MCF 10A (cell line): Measurements from ENCODE around the gene MT1M. TPM values are rescaled to one million over a fixed set of nuclear protein-coding genes. Genes with fewer than 3 reads are reported as not detected.

Source experiments
- BruUV-seq: library from RNA; stranded (reverse); fragments of 400-500 nt; replicated peaks from 2 replicates; lab custom pipeline; 2021; lab: Mats Ljungman, UMichigan
- CTCF ChIA-PET: fragments of 300-600 bp; sonication (Branson Sonifier 250); formaldehyde crosslinking; extraction: SDS; loops from one replicate; lab custom pipeline; 2021; ENCODE audit warnings: antibody characterized with exemption, inconsistent platforms; lab: Yijun Ruan, JAX
- POLR2A ChIA-PET: fragments of 300-600, 350-650 bp; sonication (Branson Sonifier 250); formaldehyde crosslinking; extraction: SDS; loops from one replicate; lab custom pipeline; 2020; ENCODE audit warnings: antibody characterized with exemption, inconsistent platforms; lab: Yijun Ruan, JAX
- DNase-seq: peaks from one replicate; pipeline ENCODE4 v3.0.0-alpha.2; 2018; ENCODE audit not compliant: unreplicated experiment
- H3K27ac Mint-ChIP-seq: one replicate; pipeline ENCODE4 v1.8.0; 2022; ENCODE audit warnings: mild to moderate bottlenecking, low read depth, mixed read lengths; ENCODE audit not compliant: unreplicated experiment
- H3K27me3 Mint-ChIP-seq: one replicate; pipeline ENCODE4 v1.8.0; 2022; ENCODE audit warnings: mixed read lengths; ENCODE audit not compliant: insufficient read depth, unreplicated experiment
- H3K36me3 Mint-ChIP-seq: one replicate; pipeline ENCODE4 v1.8.0; 2022; ENCODE audit warnings: mild to moderate bottlenecking, moderate library complexity, mixed read lengths; ENCODE audit not compliant: insufficient read depth, unreplicated experiment
- H3K4me1 Mint-ChIP-seq: one replicate; pipeline ENCODE4 v1.8.0; 2022; ENCODE audit warnings: mixed read lengths; ENCODE audit not compliant: insufficient read depth, unreplicated experiment
- H3K4me3 Mint-ChIP-seq: one replicate; pipeline ENCODE4 v1.8.0; 2022; ENCODE audit warnings: mild to moderate bottlenecking, moderate library complexity, mixed read lengths; ENCODE audit not compliant: unreplicated experiment
- H3K9me3 Mint-ChIP-seq: one replicate; pipeline ENCODE4 v1.8.0; 2022; ENCODE audit warnings: mixed read lengths; ENCODE audit not compliant: unreplicated experiment
- intact Hi-C: fragments of 100-400 bp; cut with micrococcal nuclease; formaldehyde crosslinking; loops from 2 replicates; pipeline ENCODE4 v1.14.1; 2022
- total RNA-seq: library from RNA; stranded (reverse); gene quantifications from 2 replicates; pipeline ENCODE4 v1.2.3, GENCODE V29; 2022
- TF ChIP-seq, protein P1 (sequence below): fragments of 200-600 bp; IDR thresholded peaks from one replicate; pipeline ENCODE4 v1.8.0; 2022; ENCODE audit warnings: antibody characterized with exemption, mild to moderate bottlenecking; ENCODE audit not compliant: unreplicated experiment

Gene MT1M
- total RNA-seq, 1 experiment from 2014 or later, result not detected

DNA sequence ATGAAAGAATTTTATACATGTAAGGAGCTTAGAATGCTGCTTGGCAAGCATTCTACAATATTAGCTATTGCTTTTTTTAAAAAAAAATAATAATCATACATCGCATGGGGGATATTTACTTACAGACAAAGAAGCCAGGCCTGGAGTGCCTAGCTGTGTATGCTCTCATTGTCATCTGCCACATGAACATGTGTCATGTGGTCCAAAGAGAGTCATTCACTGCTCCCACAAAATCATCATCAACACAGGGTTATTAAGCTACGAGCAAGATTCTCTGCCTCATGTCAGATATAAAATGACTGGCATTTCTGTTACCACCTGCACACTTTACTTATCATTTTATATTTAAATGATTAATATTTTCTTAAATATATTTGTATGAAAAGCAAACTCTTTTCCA, 8.8 kb upstream of the MT1M start:
- no TSS peak for BruUV-seq
- H3K36me3 Mint-ChIP-seq, result peaks cover 30% of the 10 kb centered on the region
- H3K27ac Mint-ChIP-seq, result no peak overlapping the region
- intact Hi-C loops, result no loop called here
- no peak for DNase-seq
- no peaks in the 10 kb centered on the region for H3K27me3 Mint-ChIP-seq
- H3K4me3 Mint-ChIP-seq, result no peak overlapping the region
- H3K9me3 Mint-ChIP-seq, result no peaks in the 10 kb centered on the region
- peaks cover 8% of the 10 kb centered on the region for H3K4me1 Mint-ChIP-seq
- TF ChIP-seq, protein P1, sequence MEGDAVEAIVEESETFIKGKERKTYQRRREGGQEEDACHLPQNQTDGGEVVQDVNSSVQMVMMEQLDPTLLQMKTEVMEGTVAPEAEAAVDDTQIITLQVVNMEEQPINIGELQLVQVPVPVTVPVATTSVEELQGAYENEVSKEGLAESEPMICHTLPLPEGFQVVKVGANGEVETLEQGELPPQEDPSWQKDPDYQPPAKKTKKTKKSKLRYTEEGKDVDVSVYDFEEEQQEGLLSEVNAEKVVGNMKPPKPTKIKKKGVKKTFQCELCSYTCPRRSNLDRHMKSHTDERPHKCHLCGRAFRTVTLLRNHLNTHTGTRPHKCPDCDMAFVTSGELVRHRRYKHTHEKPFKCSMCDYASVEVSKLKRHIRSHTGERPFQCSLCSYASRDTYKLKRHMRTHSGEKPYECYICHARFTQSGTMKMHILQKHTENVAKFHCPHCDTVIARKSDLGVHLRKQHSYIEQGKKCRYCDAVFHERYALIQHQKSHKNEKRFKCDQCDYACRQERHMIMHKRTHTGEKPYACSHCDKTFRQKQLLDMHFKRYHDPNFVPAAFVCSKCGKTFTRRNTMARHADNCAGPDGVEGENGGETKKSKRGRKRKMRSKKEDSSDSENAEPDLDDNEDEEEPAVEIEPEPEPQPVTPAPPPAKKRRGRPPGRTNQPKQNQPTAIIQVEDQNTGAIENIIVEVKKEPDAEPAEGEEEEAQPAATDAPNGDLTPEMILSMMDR, result no peak
- CTCF ChIA-PET, result interaction anchor here (0.9 to 1.4 kb wide), 6 partner anchors 9 to 166 kb away, joined by 3 to 6 read pairs (median 4); partner anchors contain the start of gene MT1X
- POLR2A ChIA-PET, result interaction anchor here (0.7 to 15.3 kb wide), 5 partner anchors 14 to 78 kb away, joined by 4 to 1404 read pairs (median 60); partner anchors contain the start of genes MT1F, MT1X and MT2A

DNA sequence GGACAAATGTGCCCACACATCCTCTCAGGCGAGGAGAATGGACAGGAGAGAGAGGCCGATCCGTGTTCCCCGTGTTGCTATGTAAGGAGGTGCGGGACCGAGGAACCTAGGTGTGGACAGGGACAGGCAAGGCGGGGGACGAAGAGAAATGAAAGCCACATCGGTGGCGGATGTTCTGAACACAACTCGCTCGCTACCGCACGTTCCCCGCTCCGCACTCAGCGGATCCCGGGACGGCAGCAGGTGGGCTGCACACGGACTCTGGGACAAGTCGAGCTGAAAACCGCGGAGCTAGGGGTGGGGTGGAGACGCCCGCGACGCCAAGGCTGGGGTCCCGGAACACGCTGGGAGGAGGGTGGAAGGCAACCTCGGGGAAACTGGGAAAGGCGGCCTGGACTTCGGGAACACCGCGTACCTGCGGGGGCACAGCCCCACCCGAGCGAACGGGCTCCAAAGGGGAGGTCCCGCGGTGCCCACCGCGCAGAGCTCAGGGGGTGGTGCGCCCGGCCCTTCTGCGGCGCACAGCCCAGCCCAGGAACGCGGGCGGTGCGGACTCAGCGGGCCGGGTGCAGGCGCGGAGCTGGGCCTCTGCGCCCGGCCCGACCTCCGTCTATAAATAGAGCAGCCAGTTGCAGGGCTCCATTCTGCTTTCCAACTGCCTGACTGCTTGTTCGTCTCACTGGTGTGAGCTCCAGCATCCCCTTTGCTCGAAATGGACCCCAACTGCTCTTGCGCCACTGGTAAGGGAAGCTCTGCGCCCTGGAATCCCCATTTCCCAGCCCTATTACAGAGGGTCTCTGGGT, 7.1 kb upstream of the MT1M start, which contains the start of gene MT1E:
Gene MT1E, plus strand, starts transcription at position 642 of the 803 bp plus-strand sequence. Its CDS starts 71 bp downstream, at position 713.
- ChIA-PET CTCF (interaction anchor here (0.5 to 2.7 kb wide), 9 partner anchors 9 to 76 kb away, joined by 3 to 12 read pairs (median 5); no protein-coding TSS in a partner anchor), POLR2A (interaction anchor here (0.6 to 15.3 kb wide), 31 partner anchors 12 to 562 kb away, joined by 3 to 1404 read pairs (median 6); partner anchors contain the start of genes MT1F, MT1X, MT2A and NUP93)
- DNase-seq, result peak; percentile 81
- Mint-ChIP-seq H3K36me3 (peaks cover 30% of the 10 kb centered on the region), H3K27ac (peak within 1 kb of the TSS; percentile 81), H3K4me3 (peak within 1 kb of the TSS; percentile 95), H3K27me3 (no peaks in the 10 kb centered on the region), H3K9me3 (no peaks in the 10 kb centered on the region), H3K4me1 (peaks cover 11% of the 10 kb centered on the region)
- TF ChIP-seq, protein P1, result no peak
- intact Hi-C loops, result loop anchor here (1.0 kb wide), 1 partner anchor 17 kb away; the partner anchor contains the start of gene MT2A
- BruUV-seq, result no TSS peak

DNA sequence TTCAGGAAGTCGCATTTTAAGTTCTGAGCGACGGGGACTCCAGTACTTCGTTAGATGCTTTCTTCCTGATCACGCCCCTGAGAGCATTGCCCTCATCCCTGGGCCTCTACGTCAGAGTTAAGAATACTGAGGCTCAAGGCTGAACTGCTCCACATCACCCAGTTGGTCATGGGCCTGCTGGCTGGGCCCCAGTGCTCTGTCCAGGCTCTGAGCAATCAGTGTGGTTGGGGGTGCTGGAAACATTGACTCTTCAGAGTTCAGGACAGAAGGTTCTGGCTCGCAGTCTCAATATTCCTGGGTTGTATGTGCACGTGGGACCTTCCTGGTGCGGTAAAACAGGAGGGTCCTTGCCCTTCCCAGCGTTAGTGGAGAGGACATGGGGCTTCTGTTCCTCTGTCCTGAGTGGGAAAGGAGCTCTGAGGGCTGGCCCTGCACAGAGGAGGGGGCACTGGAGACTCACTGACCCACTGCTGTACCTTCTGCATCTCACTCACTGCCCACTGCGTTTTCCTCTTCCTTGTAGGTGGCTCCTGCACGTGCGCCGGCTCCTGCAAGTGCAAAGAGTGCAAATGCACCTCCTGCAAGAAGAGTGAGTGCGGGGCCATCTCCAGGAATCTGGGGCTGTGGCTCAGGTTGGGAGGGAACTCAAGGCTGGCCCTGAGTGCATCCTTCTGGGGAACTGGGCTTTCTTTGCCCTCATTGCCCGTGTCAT, 6.4 kb upstream of the MT1M start:
- H3K27me3 Mint-ChIP-seq, result no peaks in the 10 kb centered on the region

More for the DNA sequence above, 6.4 kb upstream of the MT1M start:
- peak overlapping the region; percentile 95 for H3K4me3 Mint-ChIP-seq
- POLR2A ChIA-PET, result interaction anchor here (0.6 to 15.3 kb wide), 38 partner anchors 10 to 1253 kb away, joined by 3 to 1404 read pairs (median 5); partner anchors contain the start of genes MT1F, MT1X, MT2A and NUP93
- H3K27ac Mint-ChIP-seq, result peak overlapping the region; percentile 81
- CTCF ChIA-PET, result interaction anchor here (0.5 to 2.7 kb wide), 9 partner anchors 8 to 75 kb away, joined by 3 to 12 read pairs (median 5); no protein-coding TSS in a partner anchor
- H3K4me1 Mint-ChIP-seq, result peaks cover 11% of the 10 kb centered on the region
- TSS peak; percentile 90 for BruUV-seq
- TF ChIP-seq, protein P1, result no peak
- intact Hi-C loops, result loop anchor here (1.0 kb wide), 1 partner anchor 18 kb away; the partner anchor contains the start of gene MT2A
- DNase-seq, result no peak
- peaks cover 30% of the 10 kb centered on the region for H3K36me3 Mint-ChIP-seq
- no peaks in the 10 kb centered on the region for H3K9me3 Mint-ChIP-seq
